ENCODE results near the gene MYCL.

Gene MYCL

DNA sequence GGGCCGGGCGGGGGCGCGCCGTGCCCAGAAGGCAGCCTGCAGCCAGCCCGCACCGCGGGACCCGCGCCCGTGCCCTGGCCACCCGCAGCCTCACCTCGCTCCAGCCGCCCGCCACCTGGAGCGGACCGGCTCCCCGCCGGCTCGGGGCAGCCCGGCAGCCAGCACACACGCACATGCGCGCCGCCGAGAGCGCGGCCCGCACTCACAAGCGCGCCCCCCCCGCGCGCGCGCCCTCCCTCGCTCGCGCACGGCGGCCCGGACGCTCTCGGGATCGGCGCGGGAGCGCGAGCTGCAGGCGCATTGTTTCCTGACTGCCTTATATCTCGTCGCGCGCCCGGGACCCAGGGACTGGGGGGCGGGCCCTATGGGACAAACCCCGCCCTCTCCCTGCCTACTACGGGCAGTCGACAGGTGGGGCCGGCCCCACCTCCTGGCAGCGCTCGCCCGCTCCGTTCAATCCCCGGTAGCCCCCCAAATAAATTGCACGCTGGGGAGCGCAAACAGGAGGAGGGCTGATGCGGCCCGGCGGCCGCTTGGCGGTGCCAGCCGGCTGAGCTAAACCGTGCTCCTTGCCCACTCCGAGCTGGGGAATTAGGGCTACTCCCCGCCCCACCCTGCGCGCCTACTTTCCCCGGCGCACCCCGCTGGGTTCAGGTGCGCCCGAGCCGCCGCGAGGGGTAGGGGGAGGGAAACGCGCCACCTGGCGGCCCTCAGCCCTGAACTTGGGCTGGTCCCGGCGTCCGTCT, at the start of gene MYCL (continued):
- TF ChIP-seq ZNF623 (tag by site-specific recombination; IDR thresholded peaks at IDR 0.05) (no peak; the same call in 1 of the 2 replicates), ZNF791 (tag by site-specific recombination; IDR thresholded peaks at IDR 0.05) (no peak), ZNF433 (tag by site-specific recombination; IDR thresholded peaks at IDR 0.05; ENCODE audit: low read depth) (no peak), ZNF585B (tag by site-specific recombination; IDR thresholded peaks at IDR 0.05) (no peak), HOXD13 (CRISPR knock-in tag; IDR thresholded peaks at IDR 0.05; ENCODE audit: borderline replicate concordance) (no peak), ZNF548 (tag by site-specific recombination; IDR thresholded peaks at IDR 0.05) (no peak), ZNF416 (tag by site-specific recombination; IDR thresholded peaks at IDR 0.05) (no peak), KLF16 (tag by site-specific recombination; IDR thresholded peaks at IDR 0.05) (peak; percentile 88), ZNF571 (tag by site-specific recombination; IDR thresholded peaks at IDR 0.05) (no peak), OSR2 (tag by site-specific recombination; IDR thresholded peaks at IDR 0.05) (peak; percentile 63), KLF1 (tag by site-specific recombination; IDR thresholded peaks at IDR 0.05) (peak; percentile 95), ZNF19 (tag by site-specific recombination; IDR thresholded peaks at IDR 0.05; ENCODE audit: low read depth) (no peak), KLF9 (tag by site-specific recombination; IDR thresholded peaks at IDR 0.05; ENCODE audit: low read depth) (peak; percentile 85), ZNF76 (tag by site-specific recombination; IDR thresholded peaks at IDR 0.05; ENCODE audit: borderline replicate concordance, low read depth) (peak; percentile 80; the same call in 1 of the 2 replicates), IKZF3 (tag by site-specific recombination; IDR thresholded peaks at IDR 0.05) (no peak), ZNF24 (tag by site-specific recombination; IDR thresholded peaks at IDR 0.05) (peak; percentile 51; the same call in 1 of the 2 replicates), ZBTB48 (tag by site-specific recombination; IDR thresholded peaks at IDR 0.05) (peak; percentile 63; the same call in 1 of the 2 replicates), SCRT1 (tag by site-specific recombination; IDR thresholded peaks at IDR 0.05; ENCODE audit: borderline replicate concordance) (peak; percentile 66; the same call in 1 of the 2 replicates), ZNF426 (tag by site-specific recombination; IDR thresholded peaks at IDR 0.05) (no peak), ZNF473 (tag by site-specific recombination; IDR thresholded peaks at IDR 0.05) (no peak), ZNF324 (tag by site-specific recombination; IDR thresholded peaks at IDR 0.05) (peak; percentile 66; the same call in 1 of the 2 replicates)
- TF ChIP-seq, protein P1, sequence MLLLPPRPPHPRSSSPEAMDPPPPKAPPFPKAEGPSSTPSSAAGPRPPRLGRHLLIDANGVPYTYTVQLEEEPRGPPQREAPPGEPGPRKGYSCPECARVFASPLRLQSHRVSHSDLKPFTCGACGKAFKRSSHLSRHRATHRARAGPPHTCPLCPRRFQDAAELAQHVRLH (tag by site-specific recombination; IDR thresholded peaks at IDR 0.05), result 0 out of 2 replicates have a peak, but pooled peaks have one; percentile 14
- TF ChIP-seq, protein P2, sequence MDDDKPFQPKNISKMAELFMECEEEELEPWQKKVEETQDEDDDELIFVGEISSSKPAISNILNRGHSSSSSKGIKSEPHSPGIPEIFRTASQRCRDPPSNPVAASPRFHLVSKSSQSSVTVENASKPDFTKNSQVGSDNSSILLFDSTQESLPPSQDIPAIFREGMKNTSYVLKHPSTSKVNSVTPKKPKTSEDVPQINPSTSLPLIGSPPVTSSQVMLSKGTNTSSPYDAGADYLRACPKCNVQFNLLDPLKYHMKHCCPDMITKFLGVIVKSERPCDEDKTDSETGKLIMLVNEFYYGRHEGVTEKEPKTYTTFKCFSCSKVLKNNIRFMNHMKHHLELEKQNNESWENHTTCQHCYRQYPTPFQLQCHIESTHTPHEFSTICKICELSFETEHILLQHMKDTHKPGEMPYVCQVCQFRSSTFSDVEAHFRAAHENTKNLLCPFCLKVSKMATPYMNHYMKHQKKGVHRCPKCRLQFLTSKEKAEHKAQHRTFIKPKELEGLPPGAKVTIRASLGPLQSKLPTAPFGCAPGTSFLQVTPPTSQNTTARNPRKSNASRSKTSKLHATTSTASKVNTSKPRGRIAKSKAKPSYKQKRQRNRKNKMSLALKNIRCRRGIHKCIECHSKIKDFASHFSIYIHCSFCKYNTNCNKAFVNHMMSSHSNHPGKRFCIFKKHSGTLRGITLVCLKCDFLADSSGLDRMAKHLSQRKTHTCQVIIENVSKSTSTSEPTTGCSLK (tag by site-specific recombination; IDR thresholded peaks at IDR 0.05), result no peak
- TF ChIP-seq, protein P3, sequence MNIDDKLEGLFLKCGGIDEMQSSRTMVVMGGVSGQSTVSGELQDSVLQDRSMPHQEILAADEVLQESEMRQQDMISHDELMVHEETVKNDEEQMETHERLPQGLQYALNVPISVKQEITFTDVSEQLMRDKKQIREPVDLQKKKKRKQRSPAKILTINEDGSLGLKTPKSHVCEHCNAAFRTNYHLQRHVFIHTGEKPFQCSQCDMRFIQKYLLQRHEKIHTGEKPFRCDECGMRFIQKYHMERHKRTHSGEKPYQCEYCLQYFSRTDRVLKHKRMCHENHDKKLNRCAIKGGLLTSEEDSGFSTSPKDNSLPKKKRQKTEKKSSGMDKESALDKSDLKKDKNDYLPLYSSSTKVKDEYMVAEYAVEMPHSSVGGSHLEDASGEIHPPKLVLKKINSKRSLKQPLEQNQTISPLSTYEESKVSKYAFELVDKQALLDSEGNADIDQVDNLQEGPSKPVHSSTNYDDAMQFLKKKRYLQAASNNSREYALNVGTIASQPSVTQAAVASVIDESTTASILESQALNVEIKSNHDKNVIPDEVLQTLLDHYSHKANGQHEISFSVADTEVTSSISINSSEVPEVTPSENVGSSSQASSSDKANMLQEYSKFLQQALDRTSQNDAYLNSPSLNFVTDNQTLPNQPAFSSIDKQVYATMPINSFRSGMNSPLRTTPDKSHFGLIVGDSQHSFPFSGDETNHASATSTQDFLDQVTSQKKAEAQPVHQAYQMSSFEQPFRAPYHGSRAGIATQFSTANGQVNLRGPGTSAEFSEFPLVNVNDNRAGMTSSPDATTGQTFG (tag by site-specific recombination; IDR thresholded peaks at IDR 0.05; ENCODE audit: borderline replicate concordance), result no peak
- TF ChIP-seq, protein P4, sequence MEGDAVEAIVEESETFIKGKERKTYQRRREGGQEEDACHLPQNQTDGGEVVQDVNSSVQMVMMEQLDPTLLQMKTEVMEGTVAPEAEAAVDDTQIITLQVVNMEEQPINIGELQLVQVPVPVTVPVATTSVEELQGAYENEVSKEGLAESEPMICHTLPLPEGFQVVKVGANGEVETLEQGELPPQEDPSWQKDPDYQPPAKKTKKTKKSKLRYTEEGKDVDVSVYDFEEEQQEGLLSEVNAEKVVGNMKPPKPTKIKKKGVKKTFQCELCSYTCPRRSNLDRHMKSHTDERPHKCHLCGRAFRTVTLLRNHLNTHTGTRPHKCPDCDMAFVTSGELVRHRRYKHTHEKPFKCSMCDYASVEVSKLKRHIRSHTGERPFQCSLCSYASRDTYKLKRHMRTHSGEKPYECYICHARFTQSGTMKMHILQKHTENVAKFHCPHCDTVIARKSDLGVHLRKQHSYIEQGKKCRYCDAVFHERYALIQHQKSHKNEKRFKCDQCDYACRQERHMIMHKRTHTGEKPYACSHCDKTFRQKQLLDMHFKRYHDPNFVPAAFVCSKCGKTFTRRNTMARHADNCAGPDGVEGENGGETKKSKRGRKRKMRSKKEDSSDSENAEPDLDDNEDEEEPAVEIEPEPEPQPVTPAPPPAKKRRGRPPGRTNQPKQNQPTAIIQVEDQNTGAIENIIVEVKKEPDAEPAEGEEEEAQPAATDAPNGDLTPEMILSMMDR (tag by site-specific recombination; IDR thresholded peaks at IDR 0.05), result peak; percentile 96
- TF ChIP-seq, protein P5, sequence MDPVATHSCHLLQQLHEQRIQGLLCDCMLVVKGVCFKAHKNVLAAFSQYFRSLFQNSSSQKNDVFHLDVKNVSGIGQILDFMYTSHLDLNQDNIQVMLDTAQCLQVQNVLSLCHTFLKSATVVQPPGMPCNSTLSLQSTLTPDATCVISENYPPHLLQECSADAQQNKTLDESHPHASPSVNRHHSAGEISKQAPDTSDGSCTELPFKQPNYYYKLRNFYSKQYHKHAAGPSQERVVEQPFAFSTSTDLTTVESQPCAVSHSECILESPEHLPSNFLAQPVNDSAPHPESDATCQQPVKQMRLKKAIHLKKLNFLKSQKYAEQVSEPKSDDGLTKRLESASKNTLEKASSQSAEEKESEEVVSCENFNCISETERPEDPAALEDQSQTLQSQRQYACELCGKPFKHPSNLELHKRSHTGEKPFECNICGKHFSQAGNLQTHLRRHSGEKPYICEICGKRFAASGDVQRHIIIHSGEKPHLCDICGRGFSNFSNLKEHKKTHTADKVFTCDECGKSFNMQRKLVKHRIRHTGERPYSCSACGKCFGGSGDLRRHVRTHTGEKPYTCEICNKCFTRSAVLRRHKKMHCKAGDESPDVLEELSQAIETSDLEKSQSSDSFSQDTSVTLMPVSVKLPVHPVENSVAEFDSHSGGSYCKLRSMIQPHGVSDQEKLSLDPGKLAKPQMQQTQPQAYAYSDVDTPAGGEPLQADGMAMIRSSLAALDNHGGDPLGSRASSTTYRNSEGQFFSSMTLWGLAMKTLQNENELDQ (tag by site-specific recombination; IDR thresholded peaks at IDR 0.05; ENCODE audit: low read depth), result no peak
- TF ChIP-seq, protein P6, sequence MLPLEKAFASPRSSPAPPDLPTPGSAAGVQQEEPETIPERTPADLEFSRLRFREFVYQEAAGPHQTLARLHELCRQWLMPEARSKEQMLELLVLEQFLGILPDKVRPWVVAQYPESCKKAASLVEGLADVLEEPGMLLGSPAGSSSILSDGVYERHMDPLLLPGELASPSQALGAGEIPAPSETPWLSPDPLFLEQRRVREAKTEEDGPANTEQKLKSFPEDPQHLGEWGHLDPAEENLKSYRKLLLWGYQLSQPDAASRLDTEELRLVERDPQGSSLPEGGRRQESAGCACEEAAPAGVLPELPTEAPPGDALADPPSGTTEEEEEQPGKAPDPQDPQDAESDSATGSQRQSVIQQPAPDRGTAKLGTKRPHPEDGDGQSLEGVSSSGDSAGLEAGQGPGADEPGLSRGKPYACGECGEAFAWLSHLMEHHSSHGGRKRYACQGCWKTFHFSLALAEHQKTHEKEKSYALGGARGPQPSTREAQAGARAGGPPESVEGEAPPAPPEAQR (tag by site-specific recombination; IDR thresholded peaks at IDR 0.05), result no peak
- TF ChIP-seq, protein P7, sequence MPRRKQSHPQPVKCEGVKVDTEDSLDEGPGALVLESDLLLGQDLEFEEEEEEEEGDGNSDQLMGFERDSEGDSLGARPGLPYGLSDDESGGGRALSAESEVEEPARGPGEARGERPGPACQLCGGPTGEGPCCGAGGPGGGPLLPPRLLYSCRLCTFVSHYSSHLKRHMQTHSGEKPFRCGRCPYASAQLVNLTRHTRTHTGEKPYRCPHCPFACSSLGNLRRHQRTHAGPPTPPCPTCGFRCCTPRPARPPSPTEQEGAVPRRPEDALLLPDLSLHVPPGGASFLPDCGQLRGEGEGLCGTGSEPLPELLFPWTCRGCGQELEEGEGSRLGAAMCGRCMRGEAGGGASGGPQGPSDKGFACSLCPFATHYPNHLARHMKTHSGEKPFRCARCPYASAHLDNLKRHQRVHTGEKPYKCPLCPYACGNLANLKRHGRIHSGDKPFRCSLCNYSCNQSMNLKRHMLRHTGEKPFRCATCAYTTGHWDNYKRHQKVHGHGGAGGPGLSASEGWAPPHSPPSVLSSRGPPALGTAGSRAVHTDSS (tag by site-specific recombination; IDR thresholded peaks at IDR 0.05), result no peak

Measured in HEK293 (cell line).